Skeletal muscle tissue (tissue), 4 donors: Measurements from ENCODE around the gene PRIM2. TPM values are rescaled to one million over a fixed set of nuclear protein-coding genes. Genes with fewer than 3 reads are reported as not detected.
"Not testable (repeated sequence)": the region's sequence is repeated elsewhere in the genome, so short reads cannot be mapped to it uniquely, and the experiment has no call there.

Experiments used
- H3K27ac ChIP-seq: one replicate; pipeline ENCODE4 v1.7.0; 2013; ENCODE audit warnings: mild to moderate bottlenecking, low read depth, low read length, inconsistent platforms
- H3K27me3 ChIP-seq, 3 donors: one replicate each; pipeline ENCODE4 v1.7.0; 2013; ENCODE audit warnings: low read length in 3 of 3; ENCODE audit not compliant: control insufficient read depth in 3 of 3, insufficient read depth in 3 of 3
- H3K36me3 ChIP-seq, 3 donors: one replicate each; pipeline ENCODE4 v1.7.0; 2013; ENCODE audit warnings: low read length in 3 of 3; ENCODE audit not compliant: control insufficient read depth in 3 of 3, insufficient read depth in 3 of 3
- H3K4me1 ChIP-seq, 3 donors: one replicate each; pipeline ENCODE4 v1.7.0; 2013; ENCODE audit warnings: low read length in 3 of 3, mild to moderate bottlenecking in 3 of 3; ENCODE audit not compliant: control insufficient read depth in 3 of 3, insufficient read depth in 3 of 3
- H3K4me3 ChIP-seq, 3 donors: one replicate each; pipeline ENCODE4 v1.7.0; 2013; ENCODE audit warnings: low read length in 3 of 3
- H3K9ac ChIP-seq, 3 donors: one replicate each; pipeline ENCODE4 v1.7.0; 2013; ENCODE audit warnings: low read length in 3 of 3, mild to moderate bottlenecking in 3 of 3, moderate library complexity in 2 of 3, low read depth in 1 of 3
- H3K9me3 ChIP-seq, 3 donors: one replicate each; pipeline ENCODE4 v1.7.0; 2013; ENCODE audit warnings: low read length in 3 of 3; ENCODE audit not compliant: control insufficient read depth in 3 of 3
- total RNA-seq: library from RNA; depleted of rRNA; stranded (reverse); fragments of >200 nt; gene quantifications from one replicate; pipeline ENCODE4 v1.2.3, GENCODE V29; 2014
- donor health status: Osteomylitis.

The PRIM2 gene
- total RNA-seq, 1 donor from 2014 or later: 14.6 TPM

GRCh38 chr6:57515845-57516244, 198.4 kb downstream of the PRIM2 start:
- H3K27me3 ChIP-seq, H3K9me3 ChIP-seq, H3K36me3 ChIP-seq, H3K4me3 ChIP-seq, H3K27ac ChIP-seq, H3K9ac ChIP-seq, H3K4me1 ChIP-seq: not testable (repeated sequence)

- H3K36me3 ChIP-seq, H3K4me3 ChIP-seq, H3K4me1 ChIP-seq, H3K27ac ChIP-seq, H3K9me3 ChIP-seq, H3K9ac ChIP-seq, H3K27me3 ChIP-seq: not testable (repeated sequence)
These were observed 199.3 kb downstream of the PRIM2 start for GRCh38 chr6:57516776-57517175.

- not testable (repeated sequence) for H3K9me3 ChIP-seq, H3K4me1 ChIP-seq, H3K4me3 ChIP-seq, H3K27me3 ChIP-seq, H3K27ac ChIP-seq, H3K36me3 ChIP-seq, H3K9ac ChIP-seq
These were observed 201.8 kb downstream of the PRIM2 start for GRCh38 chr6:57519198-57519597.

GRCh38 chr6:57521085-57521484, 203.7 kb downstream of the PRIM2 start:
- H3K9me3 ChIP-seq, H3K27ac ChIP-seq, H3K4me3 ChIP-seq, H3K9ac ChIP-seq, H3K36me3 ChIP-seq, H3K27me3 ChIP-seq, H3K4me1 ChIP-seq: not testable (repeated sequence)

- not testable (repeated sequence) for H3K4me3 ChIP-seq, H3K9me3 ChIP-seq, H3K4me1 ChIP-seq, H3K27ac ChIP-seq, H3K9ac ChIP-seq, H3K36me3 ChIP-seq, H3K27me3 ChIP-seq
These were observed 205.8 kb downstream of the PRIM2 start for GRCh38 chr6:57523221-57523620.

- H3K9ac ChIP-seq, H3K9me3 ChIP-seq, H3K27ac ChIP-seq, H3K4me1 ChIP-seq, H3K36me3 ChIP-seq, H3K27me3 ChIP-seq, H3K4me3 ChIP-seq: not testable (repeated sequence)
These were observed 212.3 kb downstream of the PRIM2 start for GRCh38 chr6:57529755-57530154.

- H3K27me3 ChIP-seq: not testable (repeated sequence)
These were observed 215.2 kb downstream of the PRIM2 start for GRCh38 chr6:57532660-57533059.

GRCh38 chr6:57535121-57535520, 217.7 kb downstream of the PRIM2 start:
- not testable (repeated sequence) for H3K27ac ChIP-seq, H3K36me3 ChIP-seq, H3K27me3 ChIP-seq, H3K4me1 ChIP-seq, H3K9ac ChIP-seq, H3K9me3 ChIP-seq, H3K4me3 ChIP-seq

More at GRCh38 chr6:57532660-57533059, 215.2 kb downstream of the PRIM2 start:
- not testable (repeated sequence) for H3K4me3 ChIP-seq, H3K36me3 ChIP-seq, H3K9ac ChIP-seq, H3K4me1 ChIP-seq, H3K9me3 ChIP-seq, H3K27ac ChIP-seq

- H3K4me3 ChIP-seq: not testable (repeated sequence)
These were observed 218.6 kb downstream of the PRIM2 start for GRCh38 chr6:57535994-57536393.

GRCh38 chr6:57537916-57538315, 220.5 kb downstream of the PRIM2 start:
- not testable (repeated sequence) for H3K4me1 ChIP-seq, H3K9me3 ChIP-seq, H3K4me3 ChIP-seq, H3K27ac ChIP-seq, H3K9ac ChIP-seq, H3K36me3 ChIP-seq, H3K27me3 ChIP-seq

More at GRCh38 chr6:57535994-57536393, 218.6 kb downstream of the PRIM2 start:
- H3K4me1 ChIP-seq, H3K27ac ChIP-seq, H3K27me3 ChIP-seq, H3K9ac ChIP-seq, H3K36me3 ChIP-seq, H3K9me3 ChIP-seq: not testable (repeated sequence)

GRCh38 chr6:57551961-57552360, 234.5 kb downstream of the PRIM2 start:
- H3K4me1 ChIP-seq, H3K36me3 ChIP-seq, H3K9me3 ChIP-seq: not testable (repeated sequence)

More at GRCh38 chr6:57551961-57552360, 234.5 kb downstream of the PRIM2 start:
- not testable (repeated sequence) for H3K9ac ChIP-seq, H3K27me3 ChIP-seq, H3K4me3 ChIP-seq, H3K27ac ChIP-seq
